Measurements from ENCODE around the gene WFS1. TPM values are rescaled to one million over a fixed set of nuclear protein-coding genes. Genes with fewer than 3 reads are reported as not detected.

The WFS1 gene
- total and polyA plus RNA-seq, 2 donors (not counting 3 experiments of a cell fraction or from before 2014, with no cell fraction given) = 48.2 to 70.0 TPM

- FAIRE-seq (no peak), DNase-seq (ENCODE audit: low read depth, low spot score) (no peak)
- Histone ChIP-seq H3K36me3 (ENCODE audit: control insufficient read depth in 2 of 2, extremely low read depth in 1 of 2, insufficient read depth in 2 of 2, low read length in 2 of 2) (no peaks in the 10 kb centered on the region), H3K9me1 (replicated peaks; ENCODE audit: control insufficient read depth, extremely low read depth, insufficient read depth, low read length) (no peaks in the 10 kb centered on the region), H4K20me1 (replicated peaks; ENCODE audit: control insufficient read depth, extremely low read depth, insufficient read depth, low read length) (no peaks in the 10 kb centered on the region), H3K4me2 (ENCODE audit: insufficient read depth, low read length) (no peak overlapping the region), H3K9ac (replicated peaks; ENCODE audit: extremely low read depth, insufficient read depth, low read length) (no peak overlapping the region), H3K9me3 (replicated peaks; ENCODE audit: control insufficient read depth, insufficient read depth, low read length) (no peaks in the 10 kb centered on the region), H2AFZ (ENCODE audit: low read depth, low read length) (no peak overlapping the region), H3K4me3 (replicated peaks in 1 of 3; ENCODE audit: insufficient read depth in 1 of 3, low read depth in 1 of 3, low read length in 3 of 3) (no peak overlapping the region), H3K4me1 (ENCODE audit: control insufficient read depth, extremely low read depth, insufficient read depth, low read length) (no peaks in the 10 kb centered on the region), H3K79me2 (ENCODE audit: control insufficient read depth, insufficient read depth, low read length) (no peaks in the 10 kb centered on the region), H3K27ac (ENCODE audit: insufficient read depth, low read depth, low read length) (no peak overlapping the region), H3K27me3 (ENCODE audit: control insufficient read depth in 2 of 2, insufficient read depth in 2 of 2, low read length in 2 of 2) (peaks cover 6% of the 10 kb centered on the region in 2 experiments)
- TF ChIP-seq POLR2AphosphoS5 (IDR thresholded peaks at IDR 0.05; ENCODE audit: insufficient read depth, low read depth, low read length) (no peak), JUN (IDR thresholded peaks at IDR 0.05; ENCODE audit: borderline replicate concordance, insufficient read depth, insufficient read length, low read depth) (no peak), EZH2 (IDR thresholded peaks at IDR 0.05; ENCODE audit: borderline replicate concordance, low read depth, low read length, severe bottlenecking) (no peak), GATA2 (IDR thresholded peaks at IDR 0.05; ENCODE audit: insufficient read depth, insufficient read length, low read depth, low read length) (no peak), CTCF (IDR thresholded peaks at IDR 0.05; ENCODE audit: extremely low read depth in 1 of 2, insufficient read depth in 1 of 2, low read depth in 1 of 2, low read length in 2 of 2) (no peak), FOS (IDR thresholded peaks at IDR 0.05; ENCODE audit: borderline replicate concordance, insufficient read depth, low read length) (no peak), POLR2A (IDR thresholded peaks at IDR 0.05; ENCODE audit: low read depth, low read length) (no peak), MAX (IDR thresholded peaks at IDR 0.05; ENCODE audit: insufficient read depth, insufficient read length) (no peak)
- ChIA-PET POLR2A (no interaction called here), CTCF (interaction anchor here (0.6 to 8.9 kb wide), 42 partner anchors 9 to 459 kb away, joined by 3 to 808 read pairs (median 4); partner anchors contain the start of genes MAN2B2, MRFAP1L1 and WFS1)
- dilution Hi-C loops (cut with MboI; ENCODE audit: extremely low pct_ligation_motif_present, low sequenced_read_pairs) = no loop called here
- no TSS peak for BruUV-seq (replicated peaks)
- intact Hi-C loops (cut with micrococcal nuclease) = loop anchor here (1.0 kb wide), 2 partner anchors 76 to 295 kb away; no protein-coding TSS in a partner anchor
Measured at GRCh38 chr4:6250984-6251295, 18.7 kb upstream of the WFS1 start.
